IMR-90 (cell line): Measurements from ENCODE around the gene JPT2.

ENCODE experiments used
- BHLHE40 ChIP-seq: fragments of 150-350 bp; IDR thresholded peaks from 2 replicates; pipeline ENCODE4 v1.6.1; 2016; ENCODE audit warnings: mild to moderate bottlenecking, low read depth, low read length
- CEBPB ChIP-seq: IDR thresholded peaks from 2 replicates; pipeline ENCODE4 v1.6.1; 2012; ENCODE audit warnings: low read depth, low read length, improper control_type of control experiment
- CTCF ChIP-seq: conservative IDR thresholded peaks from 2 replicates; pipeline ENCODE4 v1.5.1; 2012; ENCODE audit warnings: mild to moderate bottlenecking, low read depth, low read length, improper control_type of control experiment
- ELK1 ChIP-seq: fragments of 150-350 bp; IDR thresholded peaks from 2 replicates; pipeline ENCODE4 v1.6.1; 2016; ENCODE audit warnings: low read depth, mild to moderate bottlenecking, low read length, moderate library complexity, borderline replicate concordance
- FOS ChIP-seq: fragments of 150-350 bp; IDR thresholded peaks from 2 replicates; pipeline ENCODE4 v1.6.1; 2016; ENCODE audit warnings: low read depth, low read length
- MAFK ChIP-seq: IDR thresholded peaks from 2 replicates; pipeline ENCODE4 v1.6.1; 2012; ENCODE audit warnings: low read depth, low read length, improper control_type of control experiment
- MXI1 ChIP-seq: IDR thresholded peaks from 2 replicates; pipeline ENCODE4 v1.6.1; 2012; ENCODE audit warnings: low read depth, mild to moderate bottlenecking, low read length, moderate library complexity, borderline replicate concordance
- NFE2L2 ChIP-seq: fragments of 150-350 bp; IDR thresholded peaks from 2 replicates; pipeline ENCODE4 v1.6.1; 2016; ENCODE audit warnings: low read depth, mild to moderate bottlenecking, low read length
- POLR2A ChIP-seq: IDR thresholded peaks from 2 replicates; pipeline ENCODE4 v1.6.1; 2012; ENCODE audit warnings: mild to moderate bottlenecking, low read depth, low read length
- RAD21 ChIP-seq: IDR thresholded peaks from 2 replicates; pipeline ENCODE4 v1.6.1; 2012; ENCODE audit warnings: low read length, improper control_type of control experiment
- RCOR1 ChIP-seq: IDR thresholded peaks from 2 replicates; pipeline ENCODE4 v1.6.1; 2012; ENCODE audit warnings: mild to moderate bottlenecking, low read length, improper control_type of control experiment; ENCODE audit not compliant: insufficient replicate concordance
- RFX5 ChIP-seq: IDR thresholded peaks from 2 replicates; pipeline ENCODE4 v1.8.0; 2012; ENCODE audit warnings: low read depth, mild to moderate bottlenecking, low read length, moderate library complexity
- SMC3 ChIP-seq: fragments of 150-350 bp; IDR thresholded peaks from 2 replicates; pipeline ENCODE4 v1.6.1; 2016; ENCODE audit warnings: low read depth, mild to moderate bottlenecking, antibody characterized with exemption, low read length, moderate library complexity
- USF2 ChIP-seq: fragments of 150-350 bp; IDR thresholded peaks from 2 replicates; pipeline ENCODE4 v1.6.1; 2017; ENCODE audit warnings: mild to moderate bottlenecking, antibody characterized with exemption, low read length, low read depth

- no peak for TF ChIP-seq CTCF
- TF ChIP-seq SMC3 = no peak
- no peak for TF ChIP-seq ELK1
- TF ChIP-seq RCOR1 = no peak
- no peak for TF ChIP-seq CEBPB
- TF ChIP-seq POLR2A = no peak
- no peak for TF ChIP-seq FOS
- TF ChIP-seq NFE2L2 = no peak
- TF ChIP-seq RFX5 = no peak
- no peak for TF ChIP-seq RAD21
- no peak for TF ChIP-seq MXI1
- no peak for TF ChIP-seq USF2
- no peak for TF ChIP-seq BHLHE40
- no peak for TF ChIP-seq MAFK
Observed at GRCh38 chr16:1653023-1653422, 25.1 kb upstream of the JPT2 start.
